Hepatocyte (in vitro differentiated cells): ENCODE data around the gene WHRN.

ENCODE experiments used
- CTCF ChIP-seq: fragments of 200-600 bp; sonication (generic); IDR thresholded peaks from 2 replicates; pipeline ENCODE4 v1.5.1; 2016; ENCODE audit warnings: antibody characterized with exemption, mild to moderate bottlenecking; ENCODE audit not compliant: poor library complexity
- EZH2 ChIP-seq: fragments of 200-600 bp; sonication (generic); IDR thresholded peaks from 2 replicates; pipeline ENCODE4 v1.6.1; 2016; ENCODE audit warnings: antibody characterized with exemption, mild to moderate bottlenecking, borderline replicate concordance
- EZH2phosphoT487 ChIP-seq: fragments of 200-600 bp; sonication (generic); IDR thresholded peaks from one replicate; pipeline ENCODE4 v1.6.1; 2018; ENCODE audit warnings: antibody characterized with exemption, mild to moderate bottlenecking, low read depth, moderate library complexity; ENCODE audit not compliant: unreplicated experiment, severe bottlenecking

GRCh38 chr9:114397219-114397847 is 107.9 kb downstream of the WHRN start:
- TF ChIP-seq CTCF (no peak), EZH2 (no peak), EZH2phosphoT487 (no peak)
